ENCODE data around the gene FUOM. TPM values are rescaled to one million over a fixed set of nuclear protein-coding genes. Genes with fewer than 3 reads are reported as not detected.

FUOM gene
- polyA plus RNA-seq, 1 donor from 2014 or later: not detected

DNA sequence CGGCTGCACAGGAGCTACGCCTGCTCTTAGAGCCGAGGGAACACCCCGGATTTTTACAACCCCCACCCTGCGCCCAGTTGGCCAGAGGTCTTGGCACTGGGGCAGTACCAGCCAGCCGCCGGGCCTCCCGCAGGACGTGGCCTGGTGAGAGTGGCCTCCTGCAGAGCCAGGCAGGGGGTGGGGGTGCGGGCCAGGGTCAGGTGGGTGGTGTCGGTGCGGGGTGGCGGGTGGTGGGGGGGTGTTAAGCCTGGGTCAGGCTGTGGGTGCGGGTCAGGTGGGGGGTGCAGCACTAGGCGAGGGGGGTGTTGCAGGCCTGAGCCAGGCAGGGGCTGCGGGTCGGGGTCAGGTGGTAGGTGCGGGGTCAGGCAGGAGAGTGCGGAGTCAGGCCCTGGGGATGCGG lies 14.7 kb upstream of the FUOM start:
- H3K4me3 ChIP-seq (ENCODE audit: low read length): peak overlapping the region; percentile 83
- H3K9me3 ChIP-seq (ENCODE audit: low read length): no peaks in the 10 kb centered on the region
- H3K27ac ChIP-seq (ENCODE audit: low read length): no peak overlapping the region
- H3K9ac ChIP-seq (ENCODE audit: low read length): no peak overlapping the region
- no peak for TF ChIP-seq TAF1 (IDR thresholded peaks at IDR 0.05; ENCODE audit: low read depth)
- no peak for TF ChIP-seq MXI1 (conservative IDR thresholded peaks at IDR 0.05; ENCODE audit: poor library complexity, severe bottlenecking)
- TF ChIP-seq POLR2AphosphoS5 (IDR thresholded peaks at IDR 0.05): no peak
- no peak for TF ChIP-seq SMC3 (conservative IDR thresholded peaks at IDR 0.05; ENCODE audit: poor library complexity)
- TF ChIP-seq, protein P1, sequence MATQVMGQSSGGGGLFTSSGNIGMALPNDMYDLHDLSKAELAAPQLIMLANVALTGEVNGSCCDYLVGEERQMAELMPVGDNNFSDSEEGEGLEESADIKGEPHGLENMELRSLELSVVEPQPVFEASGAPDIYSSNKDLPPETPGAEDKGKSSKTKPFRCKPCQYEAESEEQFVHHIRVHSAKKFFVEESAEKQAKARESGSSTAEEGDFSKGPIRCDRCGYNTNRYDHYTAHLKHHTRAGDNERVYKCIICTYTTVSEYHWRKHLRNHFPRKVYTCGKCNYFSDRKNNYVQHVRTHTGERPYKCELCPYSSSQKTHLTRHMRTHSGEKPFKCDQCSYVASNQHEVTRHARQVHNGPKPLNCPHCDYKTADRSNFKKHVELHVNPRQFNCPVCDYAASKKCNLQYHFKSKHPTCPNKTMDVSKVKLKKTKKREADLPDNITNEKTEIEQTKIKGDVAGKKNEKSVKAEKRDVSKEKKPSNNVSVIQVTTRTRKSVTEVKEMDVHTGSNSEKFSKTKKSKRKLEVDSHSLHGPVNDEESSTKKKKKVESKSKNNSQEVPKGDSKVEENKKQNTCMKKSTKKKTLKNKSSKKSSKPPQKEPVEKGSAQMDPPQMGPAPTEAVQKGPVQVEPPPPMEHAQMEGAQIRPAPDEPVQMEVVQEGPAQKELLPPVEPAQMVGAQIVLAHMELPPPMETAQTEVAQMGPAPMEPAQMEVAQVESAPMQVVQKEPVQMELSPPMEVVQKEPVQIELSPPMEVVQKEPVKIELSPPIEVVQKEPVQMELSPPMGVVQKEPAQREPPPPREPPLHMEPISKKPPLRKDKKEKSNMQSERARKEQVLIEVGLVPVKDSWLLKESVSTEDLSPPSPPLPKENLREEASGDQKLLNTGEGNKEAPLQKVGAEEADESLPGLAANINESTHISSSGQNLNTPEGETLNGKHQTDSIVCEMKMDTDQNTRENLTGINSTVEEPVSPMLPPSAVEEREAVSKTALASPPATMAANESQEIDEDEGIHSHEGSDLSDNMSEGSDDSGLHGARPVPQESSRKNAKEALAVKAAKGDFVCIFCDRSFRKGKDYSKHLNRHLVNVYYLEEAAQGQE (IDR thresholded peaks at IDR 0.05; ENCODE audit: borderline replicate concordance): no peak
- TF ChIP-seq, protein P2, sequence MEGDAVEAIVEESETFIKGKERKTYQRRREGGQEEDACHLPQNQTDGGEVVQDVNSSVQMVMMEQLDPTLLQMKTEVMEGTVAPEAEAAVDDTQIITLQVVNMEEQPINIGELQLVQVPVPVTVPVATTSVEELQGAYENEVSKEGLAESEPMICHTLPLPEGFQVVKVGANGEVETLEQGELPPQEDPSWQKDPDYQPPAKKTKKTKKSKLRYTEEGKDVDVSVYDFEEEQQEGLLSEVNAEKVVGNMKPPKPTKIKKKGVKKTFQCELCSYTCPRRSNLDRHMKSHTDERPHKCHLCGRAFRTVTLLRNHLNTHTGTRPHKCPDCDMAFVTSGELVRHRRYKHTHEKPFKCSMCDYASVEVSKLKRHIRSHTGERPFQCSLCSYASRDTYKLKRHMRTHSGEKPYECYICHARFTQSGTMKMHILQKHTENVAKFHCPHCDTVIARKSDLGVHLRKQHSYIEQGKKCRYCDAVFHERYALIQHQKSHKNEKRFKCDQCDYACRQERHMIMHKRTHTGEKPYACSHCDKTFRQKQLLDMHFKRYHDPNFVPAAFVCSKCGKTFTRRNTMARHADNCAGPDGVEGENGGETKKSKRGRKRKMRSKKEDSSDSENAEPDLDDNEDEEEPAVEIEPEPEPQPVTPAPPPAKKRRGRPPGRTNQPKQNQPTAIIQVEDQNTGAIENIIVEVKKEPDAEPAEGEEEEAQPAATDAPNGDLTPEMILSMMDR (IDR thresholded peaks at IDR 0.05; ENCODE audit: poor library complexity, severe bottlenecking): no peak
- H3K27me3 ChIP-seq (ENCODE audit: insufficient read depth, low read depth, low read length): no peaks in the 10 kb centered on the region
- H3F3A ChIP-seq (ENCODE audit: insufficient read depth, low read length, poor library complexity, severe bottlenecking): no peaks in the 10 kb centered on the region
- no peaks in the 10 kb centered on the region for H3K9me2 ChIP-seq (ENCODE audit: insufficient read depth, low read length)
- no peaks in the 10 kb centered on the region for H3K36me3 ChIP-seq (ENCODE audit: insufficient read depth, low read length)
- H3K79me2 ChIP-seq (replicated peaks; ENCODE audit: insufficient read depth, low read length): peaks cover 4% of the 10 kb centered on the region
- H3K4me2 ChIP-seq (ENCODE audit: low read length): peak overlapping the region; percentile 35
- no peak overlapping the region for H2AFZ ChIP-seq (ENCODE audit: low read depth, low read length)
- H4K20me1 ChIP-seq (ENCODE audit: insufficient read depth): no peaks in the 10 kb centered on the region

DNA sequence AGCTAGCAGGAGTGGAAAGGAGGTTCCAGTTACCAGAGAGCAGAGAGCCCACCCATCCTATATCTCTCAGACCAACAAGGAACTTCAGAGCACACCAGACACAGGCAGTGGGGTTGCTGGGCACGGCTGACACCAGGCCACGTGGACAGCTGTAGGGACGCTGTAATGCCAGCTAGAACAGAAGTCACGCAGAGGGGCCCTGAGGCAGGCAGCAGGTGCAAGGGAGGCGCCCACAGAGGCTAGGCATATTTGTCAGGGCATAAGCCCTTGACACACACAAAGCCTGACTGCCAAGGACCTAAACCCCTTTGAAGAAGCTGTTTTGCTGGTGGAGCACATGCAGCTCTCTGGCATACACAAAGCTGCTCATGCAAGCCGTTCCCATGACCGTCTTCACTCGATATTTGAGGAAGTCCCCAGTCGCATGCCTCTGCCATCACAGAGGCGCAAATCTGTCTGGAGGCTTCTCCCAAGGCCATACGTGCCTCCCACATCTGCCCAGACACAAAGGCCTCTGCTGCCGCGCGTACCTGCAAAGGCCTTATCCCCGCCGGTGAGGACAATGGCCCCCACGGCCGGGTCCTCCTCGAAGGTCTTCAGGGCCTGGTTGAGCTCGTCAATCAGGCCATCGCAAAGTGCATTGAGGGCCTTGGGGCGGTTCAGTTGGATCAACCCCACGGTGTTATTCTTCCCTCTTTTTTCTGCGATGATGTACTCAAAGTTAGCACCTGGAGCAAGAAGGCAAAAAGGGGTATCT lies 12.4 kb upstream of the FUOM start:
- Histone ChIP-seq H3K27me3 (ENCODE audit: insufficient read depth, low read depth, low read length) (no peaks in the 10 kb centered on the region), H3K36me3 (ENCODE audit: insufficient read depth, low read length) (no peaks in the 10 kb centered on the region), H2AFZ (ENCODE audit: low read depth, low read length) (no peak overlapping the region), H3K79me2 (replicated peaks; ENCODE audit: insufficient read depth, low read length) (peaks cover 4% of the 10 kb centered on the region), H3K4me2 (ENCODE audit: low read length) (no peak overlapping the region), H3K4me3 (ENCODE audit: low read length) (no peak overlapping the region), H3K9ac (ENCODE audit: low read length) (no peak overlapping the region), H3F3A (ENCODE audit: insufficient read depth, low read length, poor library complexity, severe bottlenecking) (no peaks in the 10 kb centered on the region), H4K20me1 (ENCODE audit: insufficient read depth) (no peaks in the 10 kb centered on the region), H3K9me2 (ENCODE audit: insufficient read depth, low read length) (no peaks in the 10 kb centered on the region), H3K9me3 (ENCODE audit: low read length) (no peaks in the 10 kb centered on the region), H3K27ac (ENCODE audit: low read length) (no peak overlapping the region)
- TF ChIP-seq TAF1 (IDR thresholded peaks at IDR 0.05; ENCODE audit: low read depth) (no peak), MXI1 (conservative IDR thresholded peaks at IDR 0.05; ENCODE audit: poor library complexity, severe bottlenecking) (no peak), RAD21 (conservative IDR thresholded peaks at IDR 0.05) (no peak), SMC3 (conservative IDR thresholded peaks at IDR 0.05; ENCODE audit: poor library complexity) (no peak), POLR2AphosphoS5 (IDR thresholded peaks at IDR 0.05) (no peak)
- TF ChIP-seq, protein P2 (IDR thresholded peaks at IDR 0.05; ENCODE audit: poor library complexity, severe bottlenecking): no peak

Measured in neural cell (in vitro differentiated cells).